ENCODE data around the gene RAD21L1. TPM values are rescaled to one million over a fixed set of nuclear protein-coding genes. Genes with fewer than 3 reads are reported as not detected.
A peak's percentile ranks its signal among the peaks of the same experiment; 100 is the strongest.
"Not testable (repeated sequence)": the region's sequence is repeated elsewhere in the genome, so short reads cannot be mapped to it uniquely, and the experiment has no call there.

Gene RAD21L1
- total RNA-seq, 1 experiment from 2014 or later = 1.4 TPM

DNA sequence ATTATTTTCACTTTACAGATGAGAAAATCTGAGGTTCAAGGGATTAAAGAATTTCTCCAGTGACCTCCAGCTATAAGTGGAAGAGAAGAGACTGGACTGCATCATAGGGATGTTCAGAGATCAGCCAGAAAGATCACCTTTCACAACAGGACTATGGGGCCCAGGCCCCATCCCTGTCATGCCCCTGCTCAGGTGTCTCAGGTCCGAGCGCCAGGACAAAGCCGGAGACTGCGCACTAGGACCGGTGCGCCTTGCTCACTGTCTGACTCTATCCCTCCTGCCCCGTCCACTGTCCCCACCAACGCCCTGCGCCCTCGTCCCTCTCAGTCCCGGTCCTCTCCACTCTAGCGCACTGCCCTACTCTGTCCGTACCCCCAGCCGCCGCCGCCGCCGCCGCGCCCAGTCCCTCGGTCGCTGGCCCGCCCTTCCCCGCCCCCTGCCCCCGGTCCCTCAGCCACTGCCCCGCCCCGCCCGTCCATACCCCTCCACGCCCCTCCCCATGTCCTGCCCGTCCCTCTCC, 521 bp upstream of the RAD21L1 start:
- peak; percentile 80 for DNase-seq (ENCODE audit: low read depth)

DNA sequence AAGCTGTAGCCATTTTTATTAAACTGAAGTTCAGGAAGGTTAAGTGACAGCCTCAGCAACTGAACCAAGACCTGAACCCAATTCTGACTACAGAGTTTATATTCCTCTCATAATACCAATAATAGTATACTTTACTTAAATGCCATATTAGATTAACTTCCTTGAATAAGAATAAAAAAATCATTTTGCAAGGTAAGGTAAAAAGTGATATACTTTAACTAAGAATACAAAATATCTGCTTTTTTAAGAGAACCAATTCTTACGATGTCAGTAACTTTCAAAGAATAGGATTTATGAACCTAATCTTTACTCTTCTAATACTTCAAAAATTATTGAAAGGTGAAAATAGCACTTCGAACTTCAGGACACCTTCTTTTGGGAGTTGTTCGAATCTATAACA, 3.7 kb downstream of the RAD21L1 start:
- no peak for DNase-seq (ENCODE audit: low read depth)

DNA sequence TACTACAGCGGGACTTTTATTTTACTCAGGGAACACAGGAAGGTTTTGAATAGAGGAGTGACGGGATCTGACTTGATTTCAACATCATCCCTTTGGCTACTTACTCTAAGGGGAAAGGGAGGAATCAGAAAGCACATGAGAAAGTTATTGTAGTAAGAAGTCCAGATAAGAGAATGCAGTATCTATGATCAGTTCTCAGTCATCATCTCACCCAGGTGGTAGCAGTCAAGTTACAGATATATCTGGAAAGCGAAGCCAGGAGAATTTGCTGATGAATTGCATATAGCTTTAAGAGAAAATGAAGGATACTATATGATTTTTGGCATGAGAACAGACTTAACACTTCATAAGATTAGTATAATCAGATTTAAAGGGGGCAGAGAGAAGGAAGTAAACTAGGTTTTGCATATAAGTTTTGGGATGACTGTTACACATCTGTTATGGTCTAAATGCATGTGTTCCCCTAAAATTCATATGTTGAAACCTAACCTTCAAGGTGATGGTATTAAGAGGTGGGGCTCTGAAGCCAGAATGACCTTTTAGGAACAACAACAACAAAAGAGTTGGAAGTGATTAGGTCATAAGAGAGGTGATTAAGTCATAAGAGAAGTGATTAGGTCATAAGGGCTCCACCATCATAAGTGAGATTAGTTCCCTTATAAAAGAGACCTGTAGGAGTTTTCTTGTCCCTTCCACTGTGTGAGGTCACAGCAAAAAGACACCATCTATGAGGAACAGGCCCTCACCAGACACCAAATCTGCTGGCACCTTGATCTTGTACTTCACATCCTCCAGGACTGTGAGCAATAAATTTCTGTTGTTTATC, 6.7 kb downstream of the RAD21L1 start:
- no peak for DNase-seq (ENCODE audit: low read depth)

DNA sequence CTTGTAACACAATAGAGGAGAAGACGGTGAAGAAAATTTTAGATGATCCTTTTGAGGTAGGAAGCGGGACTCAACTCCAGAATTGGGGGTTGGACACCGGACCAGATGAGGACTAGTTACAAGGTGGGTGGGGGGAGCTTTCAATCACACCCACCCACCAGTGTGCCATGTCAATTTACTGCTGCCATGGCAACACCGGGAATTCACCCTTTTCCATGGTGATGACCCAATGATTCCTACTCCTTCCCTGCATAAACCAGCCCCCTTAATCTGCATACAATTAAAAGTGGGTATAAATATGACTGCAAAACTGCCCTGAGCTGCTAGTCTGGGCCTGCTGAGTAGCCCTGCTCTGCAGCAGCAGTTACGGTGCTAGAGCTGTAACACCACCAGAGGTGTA, 14.7 kb downstream of the RAD21L1 start:
- DNase-seq (ENCODE audit: low read depth) = no peak

DNA sequence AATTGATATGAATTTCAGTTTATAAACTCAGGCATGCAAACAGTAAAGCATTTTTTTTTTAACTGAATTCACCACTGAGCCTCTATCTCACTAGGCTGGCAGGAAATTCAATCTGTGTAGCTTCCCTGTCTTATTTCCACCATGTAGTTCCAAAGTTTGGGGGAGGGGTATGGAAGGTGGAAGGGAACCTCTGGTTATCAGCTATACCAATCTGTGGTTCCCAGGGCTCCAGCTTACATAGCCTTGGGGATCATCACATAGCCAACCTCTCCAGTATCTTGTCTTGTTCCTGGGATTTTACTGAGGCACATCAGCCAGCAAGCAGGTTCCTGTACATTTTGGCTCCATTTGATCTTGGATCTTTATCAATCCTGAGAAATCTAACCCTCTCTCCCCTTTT, 15.6 kb downstream of the RAD21L1 start:
- DNase-seq (ENCODE audit: low read depth) = peak; percentile 73

DNA sequence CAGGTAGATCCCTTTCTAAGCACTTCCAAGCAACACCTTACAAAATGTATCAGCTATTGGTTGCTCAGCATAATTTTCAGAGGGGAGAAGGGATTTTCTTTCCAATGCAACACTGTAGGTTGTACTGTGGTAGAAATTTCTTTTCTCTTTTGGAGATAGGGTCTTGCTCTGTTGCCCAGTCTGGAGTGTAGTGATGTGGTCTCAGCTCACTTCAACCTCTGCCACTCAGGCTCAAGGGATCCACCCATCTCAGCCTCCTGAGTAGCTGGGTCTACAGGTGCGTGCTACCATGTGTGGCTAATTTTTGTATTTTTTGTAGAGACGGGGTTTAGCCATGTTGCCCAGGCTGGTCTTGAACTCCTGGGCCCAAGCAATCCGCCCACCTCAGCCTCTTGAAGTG, 16.3 kb downstream of the RAD21L1 start:
- no peak for DNase-seq (ENCODE audit: low read depth)

DNA sequence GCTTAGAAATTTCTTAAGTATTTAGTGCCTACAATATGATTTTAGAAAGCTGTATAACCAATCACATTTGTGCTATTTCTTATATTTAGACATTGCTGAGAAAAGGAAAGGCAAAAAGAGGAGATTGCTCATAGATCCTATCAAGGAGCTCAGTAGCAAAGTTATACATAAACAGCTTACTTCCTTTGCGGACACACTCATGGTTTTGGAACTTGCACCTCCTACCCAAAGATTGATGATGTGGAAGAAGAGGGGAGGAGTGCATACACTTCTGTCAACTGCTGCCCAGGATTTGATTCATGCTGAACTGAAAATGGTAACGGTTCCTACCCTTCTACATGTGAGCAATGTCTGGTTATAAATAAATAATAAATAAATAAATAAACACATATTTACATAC, 16.7 kb downstream of the RAD21L1 start:
- DNase-seq (ENCODE audit: low read depth) = peak; percentile 89

DNA sequence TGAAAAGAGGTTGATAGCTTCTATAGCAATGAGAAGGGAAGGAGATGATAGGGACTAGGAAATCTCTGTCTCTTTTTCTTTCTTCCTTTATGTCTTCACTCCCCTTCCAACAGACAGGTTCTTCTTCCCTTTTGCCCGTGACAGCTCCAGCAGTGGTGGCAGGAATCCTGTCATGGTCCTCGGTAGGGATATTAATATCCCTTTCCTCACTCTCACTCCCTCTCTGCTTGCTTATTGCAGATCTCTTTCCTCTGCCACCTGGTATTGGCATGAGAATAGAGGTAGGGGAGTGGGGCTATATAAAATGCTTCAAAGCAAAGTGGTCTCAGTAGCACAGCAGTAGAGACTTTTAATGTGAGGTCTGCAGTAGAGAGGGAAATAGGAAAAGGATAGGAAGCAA, 19.7 kb downstream of the RAD21L1 start:
- no peak for DNase-seq (ENCODE audit: low read depth)

DNA sequence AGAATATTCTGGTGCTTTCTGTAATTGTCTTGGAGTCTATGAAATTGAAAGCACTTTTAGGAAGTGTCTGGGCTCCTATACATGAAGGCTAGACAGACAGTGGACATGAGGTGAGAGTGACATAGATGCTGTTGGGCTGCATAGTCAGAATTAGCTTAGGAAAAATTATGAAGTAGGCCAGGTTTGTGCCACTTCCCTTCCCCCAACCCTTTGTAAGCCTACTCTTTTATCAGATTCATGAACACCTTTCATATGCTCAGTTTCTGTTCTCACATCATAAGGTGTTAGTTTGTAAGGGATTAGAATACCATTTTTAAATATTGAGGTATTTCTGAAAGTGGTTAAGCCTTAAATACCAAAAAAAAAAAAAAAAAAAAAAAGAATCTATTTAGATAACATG, 21.8 kb downstream of the RAD21L1 start:
- no peak for DNase-seq (ENCODE audit: low read depth)

DNA sequence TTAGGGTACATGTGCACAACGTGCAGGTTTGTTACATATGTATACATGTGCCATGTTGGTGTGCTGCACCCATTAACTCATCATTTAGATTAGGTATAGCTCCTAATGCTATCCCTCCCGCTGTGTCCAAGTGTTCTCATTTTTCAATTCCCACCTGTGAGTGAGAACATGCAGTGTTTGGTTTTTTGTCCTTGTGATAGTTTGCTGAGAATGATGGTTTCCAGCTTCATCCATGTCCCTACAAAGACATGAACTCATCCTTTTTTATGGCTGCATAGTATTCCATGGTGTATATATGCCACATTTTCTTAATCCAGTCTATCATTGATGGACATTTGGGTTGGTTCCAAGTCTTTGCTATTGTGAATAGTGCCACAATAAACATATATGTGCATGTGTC, 24.4 kb downstream of the RAD21L1 start:
- DNase-seq (ENCODE audit: low read depth) = not testable (repeated sequence)

DNA sequence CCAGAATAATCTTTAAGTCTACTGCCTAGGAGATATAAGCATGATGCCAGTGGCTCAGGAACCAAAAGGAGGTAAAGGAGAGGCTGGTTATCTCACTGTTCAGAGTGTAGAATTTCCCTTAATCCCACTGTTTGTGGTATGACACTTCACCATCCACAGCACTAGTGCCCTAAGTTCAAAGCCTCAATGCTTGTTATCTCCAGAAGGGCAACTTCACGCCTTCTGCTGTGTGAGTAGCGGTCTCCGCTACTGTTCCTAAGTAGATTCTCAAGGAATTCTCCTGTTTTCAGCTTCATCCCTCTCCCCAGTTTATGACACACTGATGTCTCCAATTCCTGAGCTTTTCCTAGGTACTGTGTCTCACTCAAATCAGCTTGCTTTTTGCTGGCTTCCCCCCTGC, 26.6 kb downstream of the RAD21L1 start:
- DNase-seq (ENCODE audit: low read depth) = no peak

DNA sequence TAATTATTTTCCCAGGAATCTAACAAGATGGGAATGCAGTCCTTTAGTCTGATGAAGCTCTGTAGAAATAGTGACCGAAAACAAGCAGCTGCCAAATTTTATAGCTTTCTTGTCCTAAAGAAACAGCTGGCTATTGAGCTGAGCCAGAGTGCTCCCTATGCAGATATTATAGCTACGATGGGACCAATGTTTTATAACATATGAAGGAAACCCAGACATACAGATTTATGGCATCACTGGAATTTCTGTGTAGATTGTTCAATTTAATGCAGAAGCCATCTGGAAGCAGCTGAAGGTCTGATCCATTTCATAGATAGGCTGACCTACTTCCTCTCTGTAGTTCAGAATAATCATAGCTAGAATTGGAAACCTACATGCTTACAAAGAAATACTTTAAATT, 28.4 kb downstream of the RAD21L1 start:
- no peak for DNase-seq (ENCODE audit: low read depth)

DNA sequence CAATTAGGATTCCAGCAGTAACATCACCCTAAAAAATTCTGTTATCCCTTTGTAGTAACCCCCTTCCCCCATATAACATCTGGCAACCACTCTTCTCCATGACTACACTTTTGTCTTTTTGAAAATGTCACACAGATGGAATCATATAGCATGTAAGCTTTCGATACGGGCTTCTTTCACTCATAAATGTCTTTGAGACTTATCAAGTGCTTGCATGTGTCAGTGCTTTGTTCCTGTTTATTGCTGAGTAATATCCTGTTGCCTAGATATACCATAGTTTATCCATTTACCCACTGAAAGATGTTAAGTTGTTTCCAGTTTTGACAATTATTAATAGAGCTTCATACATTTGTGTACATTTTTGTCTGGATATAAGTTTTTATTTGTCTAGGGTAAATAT, 29.8 kb downstream of the RAD21L1 start:
- DNase-seq (ENCODE audit: low read depth) = no peak

DNA sequence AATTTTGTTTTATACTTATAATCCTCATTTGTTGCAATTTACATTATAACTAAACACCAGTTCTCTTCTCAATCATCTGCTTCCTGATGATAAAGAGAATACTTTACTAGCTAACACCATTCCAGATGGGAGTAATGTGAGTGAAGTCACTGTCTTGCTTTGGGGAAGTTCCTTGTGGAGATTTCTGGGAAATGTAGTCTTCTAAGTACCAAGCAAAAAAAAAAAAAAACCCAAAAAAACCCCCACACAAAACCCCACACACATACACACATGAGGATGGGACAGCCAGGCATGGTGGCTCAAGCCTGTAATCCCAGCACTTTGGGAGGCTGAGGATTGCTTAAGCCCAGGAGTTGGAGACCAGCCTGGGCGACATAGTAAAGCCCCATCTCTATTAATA, 38.0 kb downstream of the RAD21L1 start:
- DNase-seq (ENCODE audit: low read depth) = peak; percentile 47

DNA sequence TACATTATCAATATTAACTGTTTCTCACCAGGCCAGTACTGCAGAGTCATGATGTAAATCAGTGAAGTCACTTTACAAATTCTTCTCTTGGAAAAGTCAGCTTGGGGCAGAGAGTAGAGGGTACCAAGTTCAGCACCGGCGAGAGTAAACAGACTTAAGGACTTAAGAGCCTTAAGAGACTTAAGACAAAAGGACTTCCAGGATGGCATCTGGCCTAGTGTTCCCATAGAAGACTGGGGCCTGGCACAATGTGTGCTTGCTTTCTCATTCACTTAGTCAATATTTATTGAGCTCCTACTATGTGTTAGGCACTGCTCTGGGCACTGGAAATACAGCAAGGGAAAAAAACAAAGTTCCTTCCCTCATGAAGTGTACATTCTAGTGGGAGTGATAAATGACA, 38.9 kb downstream of the RAD21L1 start:
- no peak for DNase-seq (ENCODE audit: low read depth)

DNA sequence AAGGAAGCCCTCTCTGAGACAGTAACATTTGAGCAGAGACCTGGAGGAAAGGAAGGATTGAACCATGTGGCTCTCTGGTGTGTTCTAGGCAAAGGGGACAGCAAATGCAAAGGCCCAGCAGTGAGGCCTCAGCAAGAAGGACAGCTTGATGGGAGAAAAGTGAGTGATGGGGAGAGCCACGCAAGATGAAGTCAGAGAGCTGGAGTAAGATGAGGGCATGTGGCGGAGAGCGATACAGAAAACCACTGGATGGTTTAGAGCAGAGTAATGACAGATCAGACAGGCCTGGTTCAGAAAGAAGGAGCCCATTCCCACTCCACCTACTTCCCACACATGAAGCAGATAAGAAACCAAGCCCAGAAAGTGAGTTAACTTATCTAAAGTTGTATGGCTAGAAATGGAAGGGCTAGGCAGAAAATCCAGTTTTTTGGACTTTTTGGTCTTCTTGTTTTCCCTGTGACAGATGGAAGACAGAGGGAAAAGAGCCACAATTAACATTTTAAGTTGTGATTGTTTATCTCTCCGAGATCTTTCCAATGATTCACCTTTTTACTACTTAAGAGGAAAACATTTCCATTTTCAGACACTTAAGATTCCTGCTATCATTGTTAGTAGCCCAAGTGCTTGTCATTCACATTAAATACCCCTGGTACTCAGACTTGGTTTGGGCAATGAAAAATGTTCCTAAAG, 39.5 kb downstream of the RAD21L1 start:
- DNase-seq (ENCODE audit: low read depth) = peak; percentile 39

DNA sequence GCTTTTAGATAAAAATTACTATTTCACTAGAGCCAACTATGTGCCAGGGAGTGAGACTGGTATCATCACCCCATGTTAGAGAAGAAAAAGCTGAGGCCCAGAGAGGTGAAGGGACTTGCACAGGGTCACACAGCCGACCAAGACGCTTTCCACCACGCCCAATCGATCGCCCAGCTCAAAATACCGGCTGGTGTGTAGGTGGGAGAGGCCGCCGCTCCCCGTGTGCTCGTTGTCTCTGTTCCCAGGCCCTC, 40.0 kb downstream of the RAD21L1 start:
- no peak for DNase-seq (ENCODE audit: low read depth)

DNA sequence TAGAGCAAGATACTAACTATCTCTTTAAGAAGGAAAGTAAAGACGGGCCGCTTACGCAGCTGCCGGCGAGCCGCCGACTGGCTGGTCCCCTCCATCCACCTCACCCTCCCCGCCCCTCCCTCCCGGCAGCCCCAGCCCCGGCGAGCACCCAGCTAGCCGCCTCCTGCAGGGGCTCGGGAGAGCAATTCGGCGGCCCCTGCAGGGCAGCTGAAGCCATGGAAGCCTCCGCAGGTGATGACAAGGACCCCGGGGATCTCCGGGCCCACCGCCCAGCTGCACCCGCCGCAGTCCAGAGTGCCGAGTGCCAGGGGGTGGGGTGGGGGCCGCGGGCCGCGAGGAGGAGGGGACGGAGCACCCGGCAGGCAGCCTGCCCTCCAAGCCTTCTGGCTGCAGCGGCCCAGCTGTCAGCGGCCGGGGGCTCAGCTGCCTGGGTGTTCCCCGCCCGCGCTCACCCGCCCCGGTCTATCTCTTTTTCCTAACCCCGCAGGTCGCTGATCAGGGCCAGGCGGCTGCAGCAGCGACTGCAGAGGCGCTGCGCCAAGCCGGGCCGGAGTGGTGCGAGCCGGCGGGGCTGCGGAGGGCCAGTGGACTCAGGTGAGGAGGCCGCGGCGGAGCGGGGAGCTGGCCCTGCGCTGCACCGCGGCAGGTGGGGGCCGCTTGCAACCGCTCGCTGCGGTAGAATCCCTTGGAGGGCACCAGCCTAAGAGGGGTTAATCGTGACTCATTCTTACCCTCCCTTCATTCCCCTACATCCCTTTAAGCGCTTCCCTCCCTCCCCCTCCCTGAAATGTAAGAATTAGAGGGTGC, 40.5 kb downstream of the RAD21L1 start, which contains the start of gene SNPH:
Gene SNPH, plus strand, starts transcription at position 128 of the 807 bp plus-strand sequence. CDS start 29,946 bp downstream, outside the sequence.
- peak; percentile 85 for DNase-seq (ENCODE audit: low read depth)

DNA sequence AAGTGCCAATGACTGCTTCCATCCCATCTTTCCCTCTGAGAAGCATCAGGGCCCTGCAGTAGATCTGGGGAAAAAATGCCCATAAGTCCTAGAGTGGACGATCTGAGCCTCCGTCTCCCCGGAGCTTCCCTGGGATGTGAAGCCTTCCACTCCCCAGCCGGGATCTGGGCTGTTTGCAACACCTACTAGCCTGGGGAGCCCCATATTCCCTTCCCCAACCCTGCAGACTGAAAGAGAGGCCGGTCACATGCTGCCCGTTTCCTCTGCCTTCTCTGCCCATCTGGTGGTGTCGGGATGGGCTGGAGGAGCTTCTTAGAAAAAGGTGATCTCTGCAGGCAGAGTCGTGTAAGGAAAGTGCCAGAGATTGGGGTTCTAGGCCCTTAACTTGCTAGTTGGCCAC, 41.3 kb downstream of the RAD21L1 start:
- no peak for DNase-seq (ENCODE audit: low read depth)

DNA sequence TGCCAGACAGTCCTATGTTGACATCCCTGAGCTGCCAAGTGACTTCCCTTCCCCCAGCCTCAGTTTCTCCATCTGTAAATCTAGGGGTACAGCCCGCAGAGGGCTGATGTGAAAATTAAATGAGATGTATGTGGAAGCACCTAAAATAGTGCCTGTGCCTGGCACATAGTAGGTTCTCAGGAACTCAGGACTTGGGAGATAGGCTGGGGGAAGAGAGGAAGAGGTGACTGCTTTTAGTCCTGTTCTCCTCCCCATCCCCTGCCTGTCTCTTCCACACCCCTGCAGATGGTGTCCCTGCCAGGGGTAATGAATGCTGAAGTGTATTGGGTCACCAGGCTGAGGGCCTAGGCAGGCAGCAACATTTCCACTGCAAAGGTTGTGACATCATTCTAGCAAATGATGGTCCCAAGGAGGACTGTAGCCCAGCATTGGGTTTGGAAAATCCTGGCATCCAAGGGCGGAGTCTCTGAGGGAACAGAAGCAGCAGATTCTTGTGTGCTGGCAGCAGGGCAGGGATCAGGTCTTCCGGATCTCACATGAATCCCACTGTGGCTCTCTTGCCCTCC, 42.0 kb downstream of the RAD21L1 start:
- DNase-seq (ENCODE audit: low read depth) = no peak

DNA sequence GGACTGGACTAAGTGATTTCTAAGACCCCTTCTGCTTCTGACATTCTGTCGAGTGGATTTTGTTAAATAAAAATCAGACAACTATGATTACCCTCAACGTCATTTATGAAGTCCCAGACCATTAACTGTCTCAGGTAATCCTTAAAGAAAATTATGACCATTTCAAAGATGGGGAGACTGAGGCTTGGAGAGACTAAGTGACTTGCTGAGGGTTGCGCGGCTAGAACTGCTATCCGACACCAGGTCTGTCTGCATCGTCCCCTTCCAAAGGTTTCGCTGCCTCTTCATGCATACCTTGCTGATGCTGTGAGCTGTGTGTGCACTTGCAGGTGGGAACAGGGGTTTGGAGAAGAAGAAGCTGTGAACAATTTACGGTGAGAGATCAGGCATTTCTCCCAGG, 43.4 kb downstream of the RAD21L1 start:
- no peak for DNase-seq (ENCODE audit: low read depth)

DNA sequence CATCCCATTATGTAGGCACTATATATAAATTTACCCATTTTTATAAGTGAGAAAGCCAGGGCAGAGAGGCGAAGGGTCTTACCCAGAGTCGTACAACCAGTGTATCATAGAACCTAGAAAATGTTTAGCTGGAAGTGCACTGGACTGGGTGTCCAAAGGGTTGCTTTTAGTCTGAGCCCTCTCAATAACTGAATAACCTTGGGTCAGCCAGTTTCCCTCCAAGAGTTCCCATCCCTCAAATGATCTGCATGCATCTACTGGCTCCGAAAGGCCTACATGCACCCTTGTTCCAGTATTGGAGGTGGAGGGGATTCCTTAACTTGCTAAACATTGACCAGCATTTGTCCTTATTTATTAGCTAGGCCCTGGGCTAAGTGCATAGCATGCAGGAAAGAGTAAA, 44.0 kb downstream of the RAD21L1 start:
- DNase-seq (ENCODE audit: low read depth) = no peak
